Nucleus accumbens (tissue), 56 donors: ENCODE measurements around the gene ZBTB18.
A peak's percentile ranks its signal among the peaks of the same experiment; 100 is the strongest.
"Not testable (repeated sequence)": the region's sequence is repeated elsewhere in the genome, so short reads cannot be mapped to it uniquely, and the experiment has no call there.

Experiments used
- DNase-seq, 56 donors: peaks; one replicate each; lab custom pipeline; 2025; lab: John Stamatoyannopoulos, UW

The ZBTB18 gene

GRCh38 chr1:244050835-244051444 lies at the start of gene ZBTB18:
TSS of gene ZBTB18 (plus strand) at chr1:244051283. CDS start at chr1:244051432, 149 bp downstream.
- peak in 23 of 56 donors; percentile 10 to 61 (median 27) for DNase-seq

DNA sequence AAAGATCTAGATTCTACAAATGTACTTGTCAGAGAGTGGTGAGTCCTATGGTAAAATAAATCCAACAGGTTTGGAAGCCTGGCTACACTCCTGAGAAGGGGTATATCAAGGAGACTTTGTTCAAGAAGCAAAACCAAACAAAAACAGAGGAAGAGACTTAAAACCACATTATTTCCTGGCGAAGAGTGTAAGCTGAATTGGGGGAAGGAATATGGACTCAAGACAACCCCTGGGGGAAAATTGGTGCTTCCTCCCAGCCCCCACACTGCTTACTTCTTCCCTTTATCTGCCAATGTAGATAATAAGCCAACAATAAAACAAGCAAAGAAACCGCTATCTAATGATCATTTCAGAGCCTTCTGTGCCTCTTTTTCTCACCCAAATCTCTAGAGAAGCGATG lies 48.4 kb upstream of the ZBTB18 start:
- no peak for DNase-seq

- no peak for DNase-seq
Observed at GRCh38 chr1:244005455-244005854, 45.6 kb upstream of the ZBTB18 start.

GRCh38 chr1:244006381-244006901 lies 44.6 kb upstream of the ZBTB18 start:
- DNase-seq = no peak

DNA sequence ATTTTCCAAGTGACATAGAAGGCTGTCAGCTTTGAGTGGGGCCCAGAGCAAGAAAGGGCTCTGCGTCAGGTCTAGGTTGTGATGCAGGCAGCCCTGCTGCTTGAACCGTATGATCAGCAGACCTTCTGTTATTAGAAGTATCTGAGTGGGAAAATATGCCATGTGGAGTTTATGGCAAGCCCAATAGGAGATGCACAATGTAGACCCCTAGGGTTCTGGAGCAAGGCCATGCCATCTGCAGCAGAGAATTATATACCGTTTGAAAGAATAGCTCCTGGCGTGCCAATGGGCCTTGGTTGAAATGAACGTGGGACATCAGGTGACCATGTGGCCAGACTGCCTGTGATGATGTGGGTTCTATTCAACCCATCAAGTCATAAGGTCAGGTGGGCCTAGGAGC lies 44.1 kb upstream of the ZBTB18 start:
- no peak for DNase-seq

DNA sequence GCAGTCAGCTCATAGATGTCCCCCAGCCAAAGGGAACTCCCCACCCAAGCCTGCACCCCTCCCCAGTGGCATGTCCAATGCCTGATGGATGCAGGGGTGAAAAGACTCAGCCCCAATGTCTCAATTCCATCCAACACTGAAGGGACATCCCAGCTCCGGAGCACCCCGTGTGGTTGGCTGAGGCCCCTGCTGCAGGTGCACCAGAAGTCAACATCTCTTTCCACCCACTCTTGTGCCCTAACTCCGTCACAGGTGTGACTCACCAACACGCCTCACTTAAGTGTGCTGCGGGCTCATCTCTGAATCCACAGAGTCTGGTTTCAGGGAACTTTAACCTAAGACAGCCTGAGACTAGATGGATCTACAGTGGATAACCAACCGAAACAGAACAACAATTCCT lies 40.9 kb upstream of the ZBTB18 start:
- peak in 6 of 56 donors; percentile 2 to 14 (median 6) for DNase-seq

DNA sequence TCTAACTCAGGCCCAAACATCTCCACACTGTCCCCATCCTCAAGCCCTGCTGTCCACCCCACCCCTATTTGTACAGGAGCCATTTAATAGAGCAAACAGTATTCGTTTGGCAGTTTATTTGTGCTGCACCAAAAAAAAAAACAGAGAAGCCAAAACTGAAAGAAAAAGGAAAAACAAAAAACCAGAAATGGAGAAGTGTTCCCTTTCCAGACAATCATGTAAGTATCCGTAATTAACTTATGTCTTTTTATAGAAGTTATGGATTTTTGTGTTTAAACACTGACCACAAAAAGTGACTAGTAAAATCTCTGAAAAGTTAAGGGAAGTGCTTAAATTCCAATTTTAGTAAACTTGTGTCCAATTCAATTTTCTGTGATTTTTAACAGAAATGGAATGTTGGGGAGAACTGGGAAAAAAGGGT lies 40.4 kb upstream of the ZBTB18 start:
- no peak for DNase-seq

- peak in 3 of 56 donors; percentile 3 to 8 (median 3) for DNase-seq
Observed at GRCh38 chr1:244011271-244011670, 39.8 kb upstream of the ZBTB18 start.

GRCh38 chr1:244011786-244012185 lies 39.3 kb upstream of the ZBTB18 start:
- peak in 3 of 56 donors; percentile 4 to 5 (median 5) for DNase-seq

GRCh38 chr1:244012202-244012601 lies 38.9 kb upstream of the ZBTB18 start:
- peak in 7 of 56 donors; percentile 2 to 59 (median 6) for DNase-seq

GRCh38 chr1:244013100-244013499 lies 38.0 kb upstream of the ZBTB18 start:
- DNase-seq = no peak

DNA sequence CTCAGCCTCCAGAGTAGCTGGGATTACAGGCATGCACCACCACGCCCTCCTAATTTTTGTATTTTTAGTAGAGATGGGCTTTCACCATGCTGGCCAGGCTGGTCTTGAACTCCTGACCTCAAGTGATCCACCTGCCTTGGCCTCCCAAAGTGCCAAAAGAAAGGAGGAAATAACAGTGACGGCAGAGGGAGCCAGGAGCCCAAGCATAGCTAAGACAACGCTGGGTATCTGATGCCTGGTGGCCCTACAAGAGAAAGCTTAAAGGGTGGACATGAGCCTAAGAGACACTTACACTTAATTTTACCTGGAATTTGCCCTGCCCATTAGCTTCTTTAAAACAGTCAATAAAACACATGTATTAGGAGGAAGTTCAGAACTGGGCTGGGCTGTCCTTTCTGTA lies 36.2 kb upstream of the ZBTB18 start:
- not testable (repeated sequence) for DNase-seq

- no peak for DNase-seq
Observed at GRCh38 chr1:244019982-244020485, 31.0 kb upstream of the ZBTB18 start.

- no peak for DNase-seq
Observed at GRCh38 chr1:244021427-244021826, 29.7 kb upstream of the ZBTB18 start.

GRCh38 chr1:244022311-244022710 lies 28.8 kb upstream of the ZBTB18 start:
- DNase-seq = no peak

GRCh38 chr1:244022864-244023440 lies 28.1 kb upstream of the ZBTB18 start:
- no peak for DNase-seq

DNA sequence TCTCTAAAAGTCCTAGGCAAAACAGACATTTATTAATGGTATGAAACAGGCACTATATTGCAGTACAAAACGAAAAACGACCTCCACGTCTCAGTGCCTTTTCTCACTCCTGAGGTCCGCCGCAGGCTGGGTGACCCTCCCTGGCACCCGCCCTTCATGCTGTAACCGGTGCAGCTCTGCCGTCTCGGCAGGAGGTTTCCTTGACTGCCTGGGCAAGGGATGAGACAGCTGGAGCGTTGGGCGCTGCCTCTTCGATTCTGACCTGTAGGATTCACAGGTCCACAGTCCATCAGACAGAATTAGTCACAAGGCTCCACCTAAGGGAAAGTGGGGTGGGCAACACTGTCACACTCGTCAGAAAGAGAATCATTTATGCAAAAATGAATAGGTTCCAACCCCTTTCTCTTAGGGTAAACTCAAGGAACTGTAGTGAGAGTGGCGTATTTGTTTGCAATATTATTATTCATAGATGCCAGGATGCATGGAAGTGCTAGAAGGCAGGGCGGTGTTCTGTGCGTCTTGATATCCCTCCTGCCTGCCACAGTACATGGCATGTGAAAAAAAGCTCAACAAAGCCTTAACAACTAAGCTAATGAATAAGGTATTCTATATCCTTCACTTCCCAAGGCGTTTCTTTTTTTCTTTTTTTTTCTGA lies 23.5 kb upstream of the ZBTB18 start:
- DNase-seq = no peak

GRCh38 chr1:244028701-244029100 lies 22.4 kb upstream of the ZBTB18 start:
- no peak for DNase-seq

DNA sequence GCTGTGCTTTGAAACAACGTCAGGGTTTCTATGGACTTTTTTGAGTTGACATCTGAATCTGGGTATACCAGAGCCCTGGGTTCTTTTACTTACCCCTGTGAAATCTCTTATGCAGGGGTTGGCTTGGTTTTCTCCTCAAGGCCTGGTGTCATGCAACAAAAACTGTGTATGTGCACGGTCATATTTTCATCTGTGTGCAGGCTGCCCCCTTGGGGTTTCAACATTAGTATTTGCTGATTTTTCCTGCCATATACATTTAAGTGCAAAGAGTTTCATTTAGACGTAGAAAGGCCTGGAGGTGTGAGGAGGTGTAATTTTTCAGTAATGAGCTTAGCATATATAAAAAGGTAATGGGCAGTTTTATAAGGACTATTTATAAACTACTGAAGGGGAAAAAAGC lies 22.0 kb upstream of the ZBTB18 start:
- DNase-seq = no peak

DNA sequence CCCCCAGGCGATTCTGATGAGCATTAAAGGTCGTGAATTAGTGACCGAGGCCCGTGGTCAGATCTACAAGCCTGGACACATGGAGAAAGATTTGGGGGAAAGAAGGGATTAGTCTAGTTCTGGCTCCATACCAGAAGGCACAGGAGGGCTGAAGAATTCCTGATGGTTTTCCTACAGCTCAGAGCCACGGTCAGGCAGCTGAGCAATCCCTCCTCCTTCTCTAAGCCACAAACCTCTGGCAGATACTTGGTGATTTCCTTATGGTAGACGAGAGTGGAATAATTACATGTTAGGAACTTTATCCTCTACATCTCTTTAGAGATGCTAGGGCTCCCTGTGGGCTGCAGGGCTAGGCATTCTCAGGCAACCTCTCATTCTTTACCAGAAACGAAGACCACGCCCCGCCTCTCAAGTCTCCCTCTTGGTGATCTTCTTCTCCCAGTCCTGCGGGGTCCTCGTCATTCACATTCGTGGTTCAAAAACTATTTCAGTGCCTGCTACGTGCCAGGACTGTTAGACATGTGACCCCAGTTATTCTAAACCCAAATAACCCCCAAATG lies 20.5 kb upstream of the ZBTB18 start:
- DNase-seq = no peak

DNA sequence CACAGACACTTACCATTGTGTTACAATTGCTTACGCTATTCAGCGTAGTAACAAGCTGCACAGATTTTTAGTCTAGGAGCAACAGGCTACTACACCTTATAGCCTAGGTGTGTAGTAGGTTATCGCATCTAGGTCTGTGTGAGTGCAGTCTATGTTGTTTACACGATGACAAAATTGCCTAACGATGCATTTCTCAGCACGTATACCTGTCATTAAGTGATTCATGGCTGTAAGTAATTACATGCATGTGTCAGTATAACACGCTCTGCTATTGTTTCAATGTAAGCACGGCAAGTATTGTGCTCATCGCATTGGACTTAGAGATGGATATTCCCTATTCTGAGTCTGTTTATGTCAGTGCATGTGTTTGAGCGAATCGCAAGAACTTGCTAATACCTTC lies 15.7 kb upstream of the ZBTB18 start:
- DNase-seq = no peak
